22Rv1 (cell line): ENCODE results near the gene KDM5A.

Source experiments
- ZFX ChIP-seq: fragments of 450-650 bp; IDR thresholded peaks from 2 replicates; pipeline ENCODE4 v1.6.1; 2017; ENCODE audit warnings: antibody characterized with exemption, borderline replicate concordance
- TF ChIP-seq, protein P1 (sequence below): fragments of 450-650 bp; IDR thresholded peaks from 2 replicates; pipeline ENCODE4 v1.5.1; 2017; ENCODE audit warnings: mild to moderate bottlenecking

DNA sequence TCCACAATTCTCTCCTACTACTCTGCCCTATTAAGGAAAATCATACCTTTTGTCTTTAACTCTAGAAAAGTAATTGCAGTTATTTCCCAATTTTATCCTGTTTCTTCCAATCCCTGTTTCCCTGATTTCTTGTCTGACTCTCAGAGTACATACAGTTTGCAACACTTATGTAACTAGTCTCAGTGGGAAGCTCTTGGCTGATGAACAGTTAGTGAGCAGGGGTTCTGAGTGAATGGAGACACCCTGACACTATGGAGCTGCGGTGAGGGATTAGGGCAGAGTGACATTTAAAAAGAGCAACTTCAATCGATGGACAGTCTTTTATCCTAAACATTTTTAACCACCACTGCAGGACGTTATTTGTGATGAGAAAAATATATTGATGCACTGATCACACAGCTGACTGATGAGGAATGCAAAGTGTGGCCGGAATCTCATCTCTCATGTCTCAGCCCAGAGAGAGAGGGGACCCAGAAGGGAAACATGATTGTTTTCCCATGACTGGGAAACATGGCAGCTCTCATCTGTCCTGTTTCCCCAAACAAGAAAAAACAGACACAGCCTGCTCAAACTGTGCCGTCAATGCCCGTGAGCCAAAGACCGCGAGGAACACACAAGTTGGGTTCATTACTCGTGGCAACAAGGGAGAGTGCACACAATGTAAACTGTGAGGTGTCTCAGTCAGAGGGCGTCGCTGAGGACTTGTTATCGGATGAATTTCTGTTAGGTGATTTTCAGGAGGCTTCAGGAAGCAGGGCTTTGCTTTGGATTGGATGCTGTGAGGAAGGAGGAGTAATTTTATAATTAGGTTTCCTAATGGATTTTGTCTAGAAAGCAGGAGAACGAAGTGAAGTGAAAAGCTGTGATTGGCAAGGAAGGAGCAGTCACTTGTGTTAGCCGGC is 121.3 kb downstream of the KDM5A start:
- TF ChIP-seq, protein P1, sequence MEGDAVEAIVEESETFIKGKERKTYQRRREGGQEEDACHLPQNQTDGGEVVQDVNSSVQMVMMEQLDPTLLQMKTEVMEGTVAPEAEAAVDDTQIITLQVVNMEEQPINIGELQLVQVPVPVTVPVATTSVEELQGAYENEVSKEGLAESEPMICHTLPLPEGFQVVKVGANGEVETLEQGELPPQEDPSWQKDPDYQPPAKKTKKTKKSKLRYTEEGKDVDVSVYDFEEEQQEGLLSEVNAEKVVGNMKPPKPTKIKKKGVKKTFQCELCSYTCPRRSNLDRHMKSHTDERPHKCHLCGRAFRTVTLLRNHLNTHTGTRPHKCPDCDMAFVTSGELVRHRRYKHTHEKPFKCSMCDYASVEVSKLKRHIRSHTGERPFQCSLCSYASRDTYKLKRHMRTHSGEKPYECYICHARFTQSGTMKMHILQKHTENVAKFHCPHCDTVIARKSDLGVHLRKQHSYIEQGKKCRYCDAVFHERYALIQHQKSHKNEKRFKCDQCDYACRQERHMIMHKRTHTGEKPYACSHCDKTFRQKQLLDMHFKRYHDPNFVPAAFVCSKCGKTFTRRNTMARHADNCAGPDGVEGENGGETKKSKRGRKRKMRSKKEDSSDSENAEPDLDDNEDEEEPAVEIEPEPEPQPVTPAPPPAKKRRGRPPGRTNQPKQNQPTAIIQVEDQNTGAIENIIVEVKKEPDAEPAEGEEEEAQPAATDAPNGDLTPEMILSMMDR, result no peak
- TF ChIP-seq ZFX, result no peak
